ENCODE measurements around the gene LETM1. TPM values are rescaled to one million over a fixed set of nuclear protein-coding genes. Genes with fewer than 3 reads are reported as not detected.

Gene LETM1
- total and polyA plus RNA-seq, 2 donors (not counting 1 experiment from before 2014, with no cell fraction given), result 28.5 to 45.1 TPM

DNA sequence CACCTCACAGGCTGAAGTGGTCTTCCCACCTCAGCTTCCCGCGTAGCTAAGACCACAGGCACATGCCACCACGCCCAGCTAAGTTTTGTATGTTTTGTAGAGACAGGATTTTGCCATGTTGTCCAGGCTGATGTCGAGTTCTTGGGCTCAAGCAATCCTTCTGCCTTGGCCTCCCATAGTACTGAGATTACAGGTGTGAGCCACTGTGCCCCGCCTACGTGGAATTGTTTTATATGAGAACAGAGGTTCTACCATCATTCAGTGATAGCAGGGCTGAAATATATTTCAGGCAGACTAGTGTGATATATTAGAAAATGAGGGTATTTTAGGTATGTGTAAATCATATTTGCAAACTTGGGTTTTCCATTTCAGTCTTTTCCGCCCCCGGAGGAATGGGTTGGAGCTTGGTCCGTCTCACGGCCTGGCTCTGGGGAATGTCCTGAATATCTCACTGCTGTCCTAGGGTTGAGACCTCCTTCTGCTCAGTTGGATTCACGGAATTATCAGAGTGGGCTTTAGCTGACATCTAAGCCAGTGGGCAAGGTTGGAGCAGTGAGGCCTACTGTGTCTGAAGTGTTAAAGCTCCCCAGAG is 35.1 kb upstream of the LETM1 start:
- H3K9ac ChIP-seq (ENCODE audit: low read length), result no peak overlapping the region
- H3K9me3 Mint-ChIP-seq (ENCODE audit: insufficient read depth), result peaks cover 4% of the 10 kb centered on the region
- H3K4me2 ChIP-seq (replicated peaks; ENCODE audit: low read depth, low read length, poor library complexity, severe bottlenecking), result no peak overlapping the region
- H3K9me3 ChIP-seq (ENCODE audit: control extremely low read depth in 1 of 3, control insufficient read depth in 2 of 3, insufficient read depth in 1 of 3, low read length in 2 of 3), result no peaks in the 10 kb centered on the region
- H3K36me3 ChIP-seq (replicated peaks in 1 of 2; ENCODE audit: control extremely low read depth in 1 of 2, control insufficient read depth in 1 of 2, extremely low read depth in 1 of 2, insufficient read depth in 2 of 2, low read length in 1 of 2), result no peaks in the 10 kb centered on the region
- TF ChIP-seq, protein P1, sequence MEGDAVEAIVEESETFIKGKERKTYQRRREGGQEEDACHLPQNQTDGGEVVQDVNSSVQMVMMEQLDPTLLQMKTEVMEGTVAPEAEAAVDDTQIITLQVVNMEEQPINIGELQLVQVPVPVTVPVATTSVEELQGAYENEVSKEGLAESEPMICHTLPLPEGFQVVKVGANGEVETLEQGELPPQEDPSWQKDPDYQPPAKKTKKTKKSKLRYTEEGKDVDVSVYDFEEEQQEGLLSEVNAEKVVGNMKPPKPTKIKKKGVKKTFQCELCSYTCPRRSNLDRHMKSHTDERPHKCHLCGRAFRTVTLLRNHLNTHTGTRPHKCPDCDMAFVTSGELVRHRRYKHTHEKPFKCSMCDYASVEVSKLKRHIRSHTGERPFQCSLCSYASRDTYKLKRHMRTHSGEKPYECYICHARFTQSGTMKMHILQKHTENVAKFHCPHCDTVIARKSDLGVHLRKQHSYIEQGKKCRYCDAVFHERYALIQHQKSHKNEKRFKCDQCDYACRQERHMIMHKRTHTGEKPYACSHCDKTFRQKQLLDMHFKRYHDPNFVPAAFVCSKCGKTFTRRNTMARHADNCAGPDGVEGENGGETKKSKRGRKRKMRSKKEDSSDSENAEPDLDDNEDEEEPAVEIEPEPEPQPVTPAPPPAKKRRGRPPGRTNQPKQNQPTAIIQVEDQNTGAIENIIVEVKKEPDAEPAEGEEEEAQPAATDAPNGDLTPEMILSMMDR (IDR thresholded peaks at IDR 0.05), result no peak
- no peak for TF ChIP-seq EZH2 (IDR thresholded peaks at IDR 0.05; ENCODE audit: borderline replicate concordance, insufficient read depth, low read depth, low read length, poor library complexity, severe bottlenecking)
- no peak overlapping the region for H3K4me3 Mint-ChIP-seq
- H3K27me3 ChIP-seq (replicated peaks in 1 of 4; ENCODE audit: control extremely low read depth in 1 of 4, control insufficient read depth in 3 of 4, insufficient read depth in 4 of 4, low read length in 3 of 4), result no peaks in the 10 kb centered on the region
- H3K79me2 ChIP-seq (ENCODE audit: control insufficient read depth, insufficient read depth, low read length), result peaks cover 99% of the 10 kb centered on the region
- H3K27ac ChIP-seq (ENCODE audit: low read length in 2 of 2), result no peak overlapping the region
- peaks cover 0 to 5% of the 10 kb centered on the region in 2 donors for H3K4me1 ChIP-seq (ENCODE audit: control insufficient read depth in 2 of 2, insufficient read depth in 2 of 2, low read length in 2 of 2)
- peaks cover 16% of the 10 kb centered on the region for H4K20me1 ChIP-seq (ENCODE audit: control insufficient read depth, insufficient read depth, low read length, poor library complexity, severe bottlenecking)
- no peaks in the 10 kb centered on the region for H3K27me3 Mint-ChIP-seq
- H3K4me1 Mint-ChIP-seq, result peaks cover 14% of the 10 kb centered on the region
- WGBS (ENCODE audit: insufficient coverage), result 97% methylated on average over 10 of the region's 11 CpGs
- ATAC-seq (ENCODE audit: low read depth) (no peak), DNase-seq (no peak)
- ChIA-PET CTCF (interaction anchor here (0.9 kb wide), 1 partner anchor 8 kb away, joined by 3 read pairs; no protein-coding TSS in a partner anchor), POLR2A (no interaction called here)
- no peak overlapping the region for H3K4me3 ChIP-seq (ENCODE audit: control extremely low read depth in 1 of 5, extremely low read depth in 1 of 5, insufficient read depth in 1 of 5, low read depth in 2 of 5, low read length in 4 of 5)
- no peak overlapping the region for H2AFZ ChIP-seq (ENCODE audit: insufficient read depth, low read depth, low read length, poor library complexity, severe bottlenecking)
- H3K27ac Mint-ChIP-seq, result no peak overlapping the region
- intact Hi-C loops (cut with micrococcal nuclease), result no loop called here

DNA sequence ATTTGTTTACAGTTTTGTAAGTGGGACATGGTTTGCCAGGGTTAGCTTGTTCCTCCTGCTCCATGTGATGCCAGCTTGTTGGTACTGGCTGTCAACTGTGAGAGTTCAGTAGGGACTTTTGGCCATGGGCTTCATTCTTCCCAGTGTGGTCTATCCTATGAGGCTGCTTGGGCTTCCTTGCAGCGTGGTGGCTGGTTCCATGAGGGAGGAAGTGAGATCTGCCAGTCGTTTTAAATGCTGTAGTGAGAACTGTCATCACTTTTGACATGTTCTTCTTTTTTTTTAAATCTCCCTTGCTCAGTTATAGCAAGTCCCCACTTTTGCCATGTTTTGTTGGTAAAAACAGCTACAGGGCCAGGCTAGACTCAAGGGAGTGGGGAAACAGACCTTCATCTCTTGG is 31.1 kb upstream of the LETM1 start:
- H3K79me2 ChIP-seq (ENCODE audit: control insufficient read depth, insufficient read depth, low read length), result peaks cover 98% of the 10 kb centered on the region
- no peak overlapping the region for H3K27ac ChIP-seq (ENCODE audit: low read length in 2 of 2)
- peaks cover 20% of the 10 kb centered on the region for H3K4me1 Mint-ChIP-seq
- peaks cover 0 to 5% of the 10 kb centered on the region in 2 donors for H3K4me1 ChIP-seq (ENCODE audit: control insufficient read depth in 2 of 2, insufficient read depth in 2 of 2, low read length in 2 of 2)
- 20% methylated on average over 1 of the region's 2 CpGs for WGBS (ENCODE audit: insufficient coverage)
- no peak overlapping the region for H3K4me3 ChIP-seq (ENCODE audit: control extremely low read depth in 1 of 5, extremely low read depth in 1 of 5, insufficient read depth in 1 of 5, low read depth in 2 of 5, low read length in 4 of 5)
- TF ChIP-seq, protein P1 (IDR thresholded peaks at IDR 0.05), result no peak
- no peak for TF ChIP-seq EZH2 (IDR thresholded peaks at IDR 0.05; ENCODE audit: borderline replicate concordance, insufficient read depth, low read depth, low read length, poor library complexity, severe bottlenecking)
- no peak overlapping the region for H3K4me2 ChIP-seq (replicated peaks; ENCODE audit: low read depth, low read length, poor library complexity, severe bottlenecking)
- no peaks in the 10 kb centered on the region for H3K27me3 ChIP-seq (replicated peaks in 1 of 4; ENCODE audit: control extremely low read depth in 1 of 4, control insufficient read depth in 3 of 4, insufficient read depth in 4 of 4, low read length in 3 of 4)
- ChIA-PET CTCF (interaction anchor here (0.8 to 3.0 kb wide), 2 partner anchors 10 to 12 kb away, joined by 3 to 18 read pairs; no protein-coding TSS in a partner anchor), POLR2A (no interaction called here)
- H3K27me3 Mint-ChIP-seq, result no peaks in the 10 kb centered on the region
- DNase-seq (no peak), ATAC-seq (ENCODE audit: low read depth) (no peak)
- H2AFZ ChIP-seq (ENCODE audit: insufficient read depth, low read depth, low read length, poor library complexity, severe bottlenecking), result no peak overlapping the region
- H3K4me3 Mint-ChIP-seq, result no peak overlapping the region
- no peaks in the 10 kb centered on the region for H3K9me3 ChIP-seq (ENCODE audit: control extremely low read depth in 1 of 3, control insufficient read depth in 2 of 3, insufficient read depth in 1 of 3, low read length in 2 of 3)
- H3K9me3 Mint-ChIP-seq (ENCODE audit: insufficient read depth), result peaks cover 4% of the 10 kb centered on the region
- H4K20me1 ChIP-seq (ENCODE audit: control insufficient read depth, insufficient read depth, low read length, poor library complexity, severe bottlenecking), result peaks cover 12% of the 10 kb centered on the region
- H3K36me3 ChIP-seq (replicated peaks in 1 of 2; ENCODE audit: control extremely low read depth in 1 of 2, control insufficient read depth in 1 of 2, extremely low read depth in 1 of 2, insufficient read depth in 2 of 2, low read length in 1 of 2), result no peaks in the 10 kb centered on the region
- intact Hi-C loops (cut with micrococcal nuclease), result no loop called here
- peak overlapping the region; percentile 4 for H3K27ac Mint-ChIP-seq
- no peak overlapping the region for H3K9ac ChIP-seq (ENCODE audit: low read length)
